Thyroid gland (tissue), 4 donors: Measurements from ENCODE around the gene ALOX5. TPM values are rescaled to one million over a fixed set of nuclear protein-coding genes. Genes with fewer than 3 reads are reported as not detected.
"Not testable (repeated sequence)": the region's sequence is repeated elsewhere in the genome, so short reads cannot be mapped to it uniquely, and the experiment has no call there.

ENCODE experiments used
- DNase-seq, 2 donors: peaks; one replicate each; pipeline ENCODE4 v3.0.0-alpha.2; 2019
- H3K27ac ChIP-seq, 3 donors: fragments of 200-600 bp; sonication (generic); 1 replicate in 2 of 3; 2 replicates in 1 of 3; pipeline ENCODE4 v1.5.1; 2016 to 2019; ENCODE audit warnings: mild to moderate bottlenecking in 1 of 3, moderate library complexity in 1 of 3
- H3K27me3 ChIP-seq: fragments of 200-600 bp; sonication (generic); one replicate; pipeline ENCODE4 v1.5.1; 2019
- H3K36me3 ChIP-seq, 2 donors: fragments of 200-600 bp; sonication (generic); one replicate each; pipeline ENCODE4 v1.5.1; 2016 to 2019
- H3K4me1 ChIP-seq, 2 donors: fragments of 200-600 bp; sonication (generic); one replicate each; pipeline ENCODE4 v1.5.1; 2017 to 2019
- H3K4me3 ChIP-seq, 3 donors: fragments of 200-600 bp; sonication (generic); replicated peaks in 1 of 3; 1 replicate in 2 of 3; 2 replicates in 1 of 3; pipeline ENCODE4 v1.5.1; 2016; ENCODE audit warnings: mild to moderate bottlenecking in 1 of 3
- H3K9me3 ChIP-seq: fragments of 200-600 bp; sonication (generic); one replicate; pipeline ENCODE4 v1.5.1; 2017
- POLR2A ChIP-seq, 2 donors: fragments of 450-650 bp; IDR thresholded peaks; one replicate each; pipeline ENCODE4 v1.6.1; 2017; ENCODE audit warnings: antibody characterized with exemption in 2 of 2, mild to moderate bottlenecking in 2 of 2, moderate library complexity in 1 of 2
- WGBS, 2 donors: methylation state at CpG; one replicate each; pipeline ENCODE4 v1.1.5; 2017; 5-methylcytosine and 5-hydroxymethylcytosine counted together
- intact Hi-C: fragments of 100-400 bp; cut with DNase I; formaldehyde crosslinking; loops from one replicate; pipeline ENCODE4 v1.15.1; 2023
- total RNA-seq, 4 donors: library from RNA; depleted of rRNA; stranded (reverse); fragments of >200 nt; gene quantifications; one replicate each; pipeline ENCODE4 v1.2.3, GENCODE V29; 2016
- TF ChIP-seq, protein P1 (sequence below), 6 experiments: fragments of 200-600 bp in 3 of 6; fragments of 450-650 bp in 3 of 6; sonication (generic) in 3 of 6; IDR thresholded peaks; one replicate each; pipeline ENCODE4 v1.5.1; 2016 to 2019; ENCODE audit warnings: antibody characterized with exemption in 6 of 6, mild to moderate bottlenecking in 2 of 6, inconsistent platforms in 1 of 6, moderate library complexity in 1 of 6

ALOX5 gene
- 10 to 100 TPM in 2 of 4 donors, 1 to 10 TPM in 2; 4.1 to 28.2 (median 10.3) TPM for total RNA-seq

DNA sequence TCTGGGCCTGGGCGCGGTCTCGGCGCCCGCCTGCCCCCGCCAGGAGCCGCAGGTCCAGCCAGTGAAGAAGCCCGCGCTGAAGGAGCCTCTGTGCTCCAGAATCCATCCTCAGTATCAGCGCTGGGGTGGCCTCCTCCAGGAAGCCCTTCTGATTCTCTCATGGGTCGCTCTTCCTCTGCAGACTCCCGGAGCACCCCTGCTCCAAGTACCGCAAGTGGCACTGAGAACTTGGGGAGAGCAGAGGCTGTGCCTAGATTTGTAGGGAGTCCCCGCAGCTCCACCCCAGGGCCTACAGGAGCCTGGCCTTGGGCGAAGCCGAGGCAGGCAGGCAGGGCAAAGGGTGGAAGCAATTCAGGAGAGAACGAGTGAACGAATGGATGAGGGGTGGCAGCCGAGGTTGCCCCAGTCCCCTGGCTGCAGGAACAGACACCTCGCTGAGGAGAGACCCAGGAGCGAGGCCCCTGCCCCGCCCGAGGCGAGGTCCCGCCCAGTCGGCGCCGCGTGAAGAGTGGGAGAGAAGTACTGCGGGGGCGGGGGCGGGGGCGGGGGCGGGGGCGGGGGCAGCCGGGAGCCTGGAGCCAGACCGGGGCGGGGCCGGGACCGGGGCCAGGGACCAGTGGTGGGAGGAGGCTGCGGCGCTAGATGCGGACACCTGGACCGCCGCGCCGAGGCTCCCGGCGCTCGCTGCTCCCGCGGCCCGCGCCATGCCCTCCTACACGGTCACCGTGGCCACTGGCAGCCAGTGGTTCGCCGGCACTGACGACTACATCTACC, at the start of gene ALOX5:
Gene ALOX5, plus strand, starts transcription at position 641 of the 774 bp plus-strand sequence. Its CDS starts 64 bp downstream, at position 705.
- peaks cover 7 to 18% of the 10 kb centered on the region in 2 donors for H3K4me1 ChIP-seq
- H3K9me3 ChIP-seq: no peaks in the 10 kb centered on the region
- DNase-seq: peak; percentile 61 to 75
- H3K27me3 ChIP-seq: no peaks in the 10 kb centered on the region
- H3K36me3 ChIP-seq: no peaks in the 10 kb centered on the region
- intact Hi-C loops: no loop called here
- peak within 1 kb of the TSS in 1 of 3 donors; percentile 30 for H3K4me3 ChIP-seq
- H3K27ac ChIP-seq: no peak within 1 kb of the TSS
- TF ChIP-seq, protein P1, sequence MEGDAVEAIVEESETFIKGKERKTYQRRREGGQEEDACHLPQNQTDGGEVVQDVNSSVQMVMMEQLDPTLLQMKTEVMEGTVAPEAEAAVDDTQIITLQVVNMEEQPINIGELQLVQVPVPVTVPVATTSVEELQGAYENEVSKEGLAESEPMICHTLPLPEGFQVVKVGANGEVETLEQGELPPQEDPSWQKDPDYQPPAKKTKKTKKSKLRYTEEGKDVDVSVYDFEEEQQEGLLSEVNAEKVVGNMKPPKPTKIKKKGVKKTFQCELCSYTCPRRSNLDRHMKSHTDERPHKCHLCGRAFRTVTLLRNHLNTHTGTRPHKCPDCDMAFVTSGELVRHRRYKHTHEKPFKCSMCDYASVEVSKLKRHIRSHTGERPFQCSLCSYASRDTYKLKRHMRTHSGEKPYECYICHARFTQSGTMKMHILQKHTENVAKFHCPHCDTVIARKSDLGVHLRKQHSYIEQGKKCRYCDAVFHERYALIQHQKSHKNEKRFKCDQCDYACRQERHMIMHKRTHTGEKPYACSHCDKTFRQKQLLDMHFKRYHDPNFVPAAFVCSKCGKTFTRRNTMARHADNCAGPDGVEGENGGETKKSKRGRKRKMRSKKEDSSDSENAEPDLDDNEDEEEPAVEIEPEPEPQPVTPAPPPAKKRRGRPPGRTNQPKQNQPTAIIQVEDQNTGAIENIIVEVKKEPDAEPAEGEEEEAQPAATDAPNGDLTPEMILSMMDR (IDR thresholded peaks at IDR 0.05): no peak
- TF ChIP-seq POLR2A (IDR thresholded peaks at IDR 0.05): no peak
- WGBS, 2 donors: 3% methylated on average over 20 to 29 of the region's 59 CpGs

DNA sequence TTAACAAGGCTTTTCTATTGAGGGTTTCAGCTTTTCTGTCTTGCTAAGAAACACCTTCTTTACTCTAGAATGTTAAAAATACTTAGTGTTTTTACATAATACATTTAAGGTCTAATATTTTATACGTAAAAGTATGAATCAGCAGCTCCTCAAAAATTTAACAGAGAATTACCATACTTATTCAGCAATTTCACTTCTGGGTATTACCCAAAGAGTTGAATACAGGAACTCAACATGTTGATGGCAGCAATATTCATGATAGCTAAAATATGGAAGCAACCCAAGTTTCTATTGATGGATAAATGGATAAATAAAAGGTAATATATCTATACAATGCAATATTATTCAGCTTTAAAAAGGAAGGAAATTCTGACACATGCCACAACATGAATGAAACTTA, 48.9 kb upstream of the ALOX5 start:
- H3K27me3 ChIP-seq: no peaks in the 10 kb centered on the region
- no peak for TF ChIP-seq POLR2A (IDR thresholded peaks at IDR 0.05)
- TF ChIP-seq, protein P1 (IDR thresholded peaks at IDR 0.05): no peak
- intact Hi-C loops: no loop called here
- no peak for DNase-seq
- no peaks in the 10 kb centered on the region for H3K4me1 ChIP-seq
- no peak overlapping the region for H3K4me3 ChIP-seq
- no peaks in the 10 kb centered on the region for H3K9me3 ChIP-seq
- no peak overlapping the region for H3K27ac ChIP-seq
- 82 to 85% methylated on average over 1 of the region's 1 CpG for WGBS, 2 donors
- no peaks in the 10 kb centered on the region for H3K36me3 ChIP-seq

DNA sequence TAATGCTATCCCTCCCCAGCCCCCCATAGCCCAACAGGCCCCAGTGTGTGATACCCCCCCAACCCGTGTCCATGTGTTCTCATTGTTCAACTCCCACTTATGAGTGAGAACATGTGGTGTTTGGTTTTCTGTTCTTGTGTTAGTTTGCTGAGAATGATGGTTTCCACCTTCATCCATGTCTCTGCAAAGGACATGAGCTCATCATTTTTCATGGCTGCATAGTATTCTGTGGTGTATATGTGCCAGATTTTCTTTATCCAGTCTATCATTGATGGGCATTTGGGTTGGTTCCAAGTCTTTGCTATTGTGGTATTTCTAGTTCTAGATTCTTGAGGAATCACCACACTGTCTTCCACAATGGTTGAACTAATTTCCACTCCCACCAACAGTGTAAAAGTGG, 47.2 kb upstream of the ALOX5 start:
- H3K4me3 ChIP-seq, H3K27me3 ChIP-seq, H3K36me3 ChIP-seq, H3K9me3 ChIP-seq, H3K27ac ChIP-seq, intact Hi-C loops, H3K4me1 ChIP-seq, DNase-seq: not testable (repeated sequence)
- WGBS, 2 donors: 92 to 100% methylated on average over 1 of the region's 1 CpG

DNA sequence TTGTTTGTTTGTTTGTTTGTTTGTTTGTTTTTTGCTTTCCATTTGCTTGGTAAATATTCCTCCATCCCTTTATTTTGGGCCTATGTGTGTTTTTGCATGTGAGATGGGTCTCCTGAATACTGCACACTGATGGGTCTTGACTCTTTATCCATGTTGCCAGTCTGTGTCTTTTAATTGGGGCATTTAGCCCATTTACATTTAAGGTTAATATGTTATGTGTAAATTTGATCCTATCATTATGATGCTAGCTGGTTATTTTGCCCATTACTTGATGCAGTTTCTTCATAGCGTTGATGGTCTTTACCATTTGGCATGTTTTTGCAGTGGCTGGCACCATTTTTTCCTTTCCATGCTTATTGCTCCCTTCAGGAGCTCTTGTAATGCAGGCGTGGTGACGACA, 42.2 kb upstream of the ALOX5 start:
- H3K27ac ChIP-seq, H3K27me3 ChIP-seq, H3K9me3 ChIP-seq, H3K4me1 ChIP-seq, DNase-seq, H3K36me3 ChIP-seq, intact Hi-C loops, H3K4me3 ChIP-seq: not testable (repeated sequence)
- WGBS, 2 donors: 92 to 96% methylated on average over 3 of the region's 3 CpGs

DNA sequence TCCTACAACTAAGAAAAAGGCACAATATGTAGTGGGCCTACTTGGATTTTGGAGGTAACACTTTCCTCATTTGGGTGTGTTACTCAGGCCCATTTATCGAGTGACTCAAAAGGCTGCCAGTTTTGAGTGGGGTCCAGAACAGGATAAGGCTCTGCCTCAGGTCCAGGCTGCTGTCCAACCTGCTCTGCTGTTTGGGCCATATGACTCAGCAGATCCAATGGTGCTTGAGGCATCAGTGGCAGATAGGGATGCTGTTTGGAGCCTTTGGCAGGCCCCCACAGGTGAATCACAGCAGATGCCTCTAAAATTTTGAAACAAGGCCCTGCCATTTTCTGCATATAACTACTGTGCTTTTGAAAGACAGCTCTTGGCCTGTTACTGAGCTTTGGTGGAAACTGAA, 34.1 kb upstream of the ALOX5 start:
- H3K36me3 ChIP-seq: no peaks in the 10 kb centered on the region
- intact Hi-C loops: no loop called here
- TF ChIP-seq POLR2A (IDR thresholded peaks at IDR 0.05): no peak
- TF ChIP-seq, protein P1 (IDR thresholded peaks at IDR 0.05): no peak
- no peaks in the 10 kb centered on the region for H3K27me3 ChIP-seq
- no peaks in the 10 kb centered on the region for H3K9me3 ChIP-seq
- 85 to 100% methylated on average over 1 of the region's 1 CpG for whole genome bisulfite sequencing, 2 donors
- no peak overlapping the region for H3K4me3 ChIP-seq
- no peak overlapping the region for H3K27ac ChIP-seq
- no peak for DNase-seq
- no peaks in the 10 kb centered on the region for H3K4me1 ChIP-seq

DNA sequence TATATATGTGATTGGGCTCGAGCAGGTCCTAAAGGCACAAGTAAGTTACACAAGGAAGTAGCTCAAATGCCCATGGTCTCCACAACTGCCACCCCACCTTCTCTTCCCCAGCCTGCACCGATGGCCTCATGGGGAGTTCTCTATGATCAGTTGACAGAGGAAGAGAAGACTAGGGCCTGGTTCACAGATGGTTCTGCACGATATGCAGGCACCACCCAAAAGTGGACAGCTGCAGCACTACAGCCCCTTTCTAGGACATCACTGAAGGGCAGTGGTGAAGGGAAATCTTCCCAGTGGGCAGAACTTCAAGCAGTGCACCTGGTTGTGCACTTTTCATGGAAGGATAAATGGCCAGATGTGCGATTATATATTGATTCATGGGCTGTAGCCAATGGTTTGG, 33.6 kb upstream of the ALOX5 start:
- H3K27me3 ChIP-seq, DNase-seq, H3K4me3 ChIP-seq, H3K4me1 ChIP-seq, H3K27ac ChIP-seq, H3K36me3 ChIP-seq, H3K9me3 ChIP-seq, intact Hi-C loops: not testable (repeated sequence)
- 77 to 93% methylated on average over 4 of the region's 4 CpGs for WGBS, 2 donors

DNA sequence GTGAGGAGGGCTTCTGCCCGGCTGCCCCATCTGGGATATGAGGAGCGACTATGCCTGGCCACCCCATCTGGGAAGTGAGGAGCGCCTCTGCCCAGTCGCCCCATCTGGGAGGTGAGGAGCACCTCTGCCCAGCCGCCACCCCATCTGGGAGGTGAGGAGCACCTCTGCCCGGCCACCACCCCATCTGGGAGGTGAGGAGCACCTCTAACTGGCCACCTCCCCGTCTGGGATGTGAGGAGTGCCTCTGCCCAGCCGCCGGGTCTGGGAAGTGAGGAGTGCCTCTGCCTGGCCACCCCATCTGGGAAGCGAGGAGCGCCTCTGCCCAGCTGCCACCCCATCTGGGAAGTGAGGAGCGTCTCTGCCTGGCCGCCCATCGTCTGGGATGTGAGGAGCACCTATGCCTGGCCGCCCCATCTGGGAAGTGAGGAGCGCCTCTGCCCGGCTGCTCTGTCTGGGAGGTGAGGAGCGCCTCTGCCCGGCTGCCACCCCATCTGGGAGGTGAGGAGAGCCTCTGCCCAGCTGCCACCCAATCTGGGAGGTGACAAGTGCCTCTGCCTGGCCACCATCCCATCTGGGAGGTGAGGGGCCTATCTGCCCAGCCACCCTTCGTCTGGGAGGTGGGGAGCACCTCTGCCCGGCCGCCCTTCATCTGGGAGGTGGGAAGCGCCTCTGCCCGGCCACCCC, 27.2 kb upstream of the ALOX5 start:
- H3K27ac ChIP-seq, H3K4me1 ChIP-seq, H3K9me3 ChIP-seq, H3K4me3 ChIP-seq, intact Hi-C loops, H3K27me3 ChIP-seq, DNase-seq, H3K36me3 ChIP-seq: not testable (repeated sequence)
- 80 to 92% methylated on average over 2 to 13 of the region's 24 CpGs for WGBS, 2 donors

DNA sequence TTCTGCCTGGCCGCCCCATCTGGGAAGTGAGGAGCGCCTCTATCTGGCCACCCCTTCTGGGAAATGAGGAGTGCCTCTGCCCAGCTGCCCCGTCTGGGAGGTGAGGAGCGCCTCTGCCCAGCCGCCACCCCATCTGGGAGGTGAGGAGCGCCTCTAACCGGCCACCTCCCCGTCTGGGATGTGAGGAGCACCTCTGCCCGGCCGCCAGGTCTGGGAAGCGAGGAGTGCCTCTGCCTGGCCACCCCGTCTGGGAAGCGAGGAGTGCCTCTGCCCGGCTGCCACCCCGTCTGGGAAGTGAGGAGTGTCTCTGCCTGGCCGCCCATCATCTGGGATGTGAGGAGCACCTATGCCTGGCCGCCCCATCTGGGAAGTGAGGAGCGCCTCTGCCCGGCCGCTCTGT, 26.6 kb upstream of the ALOX5 start:
- intact Hi-C loops, H3K36me3 ChIP-seq, DNase-seq, H3K9me3 ChIP-seq, H3K27me3 ChIP-seq, H3K27ac ChIP-seq, H3K4me1 ChIP-seq, H3K4me3 ChIP-seq: not testable (repeated sequence)
- 88 to 90% methylated on average over 6 to 13 of the region's 20 CpGs for WGBS, 2 donors

DNA sequence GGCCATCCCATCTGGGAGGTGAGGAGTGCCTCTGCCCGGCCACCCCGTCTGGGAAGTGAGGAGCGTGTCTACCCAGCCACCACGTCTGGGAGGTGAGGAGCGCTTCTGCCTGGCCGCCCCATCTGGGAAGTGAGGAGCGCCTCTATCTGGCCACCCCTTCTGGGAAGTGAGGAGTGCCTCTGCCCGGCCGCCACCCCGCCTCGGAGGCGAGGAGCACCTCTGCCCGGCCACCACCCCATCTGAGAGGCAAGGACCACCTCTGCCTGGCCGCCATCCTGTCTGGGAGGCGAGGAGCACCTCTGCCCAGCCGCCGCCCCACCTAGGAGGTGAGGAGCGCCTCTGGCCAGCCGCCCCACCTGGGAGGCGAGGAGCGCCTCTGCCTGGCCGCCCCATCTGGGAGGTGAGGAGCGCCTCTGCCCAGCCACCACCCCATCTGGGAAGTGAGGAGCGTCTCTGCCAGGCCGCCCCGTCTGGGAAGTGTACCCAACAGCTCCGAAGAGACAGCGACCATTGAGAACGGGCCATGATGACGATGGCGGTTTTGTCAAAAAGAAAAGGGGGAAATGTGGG, 25.7 kb upstream of the ALOX5 start:
- intact Hi-C loops: not testable (repeated sequence)
- 83 to 100% methylated on average over 7 to 17 of the region's 31 CpGs for WGBS, 2 donors

More for the DNA sequence above, 25.7 kb upstream of the ALOX5 start:
- H3K4me1 ChIP-seq, DNase-seq, H3K36me3 ChIP-seq, H3K27ac ChIP-seq, H3K4me3 ChIP-seq, H3K27me3 ChIP-seq, H3K9me3 ChIP-seq: not testable (repeated sequence)
